Ishikawa (cell line): ENCODE results near the gene CIT.

Experiments used
- MAX ChIP-seq: IDR thresholded peaks from 2 replicates; pipeline ENCODE4 v1.6.1; 2012
- TCF12 ChIP-seq: IDR thresholded peaks from 2 replicates; pipeline ENCODE4 v1.6.1; 2012; ENCODE audit warnings: low read depth

- TF ChIP-seq MAX (no peak), TCF12 (no peak)
These were observed 171.9 kb downstream of the CIT start for GRCh38 chr12:119705182-119705581.
